Vagina (tissue), 2 donors: ENCODE measurements around the gene NUDT17.

Experiments
- POLR2A ChIP-seq, 2 donors: fragments of 450-650 bp; IDR thresholded peaks; one replicate each; pipeline ENCODE4 v1.6.1; 2017; ENCODE audit warnings: antibody characterized with exemption in 2 of 2, mild to moderate bottlenecking in 2 of 2, moderate library complexity in 2 of 2
- POLR2AphosphoS5 ChIP-seq, 2 donors: sonication (generic); formaldehyde crosslinking; IDR thresholded peaks; one replicate each; pipeline ENCODE4 v1.9.0; 2017; ENCODE audit warnings: antibody characterized with exemption in 2 of 2, mild to moderate bottlenecking in 2 of 2, low read depth in 1 of 2; ENCODE audit not compliant: insufficient read depth in 1 of 2
- TF ChIP-seq, protein P1 (sequence below), 3 experiments: fragments of 450-650 bp in 2 of 3; fragments of 200-600 bp in 1 of 3; sonication (generic) in 1 of 3; IDR thresholded peaks; one replicate each; pipeline ENCODE4 v1.5.1; 2017 to 2019; ENCODE audit warnings: antibody characterized with exemption in 3 of 3, mild to moderate bottlenecking in 2 of 3, moderate library complexity in 2 of 3

DNA sequence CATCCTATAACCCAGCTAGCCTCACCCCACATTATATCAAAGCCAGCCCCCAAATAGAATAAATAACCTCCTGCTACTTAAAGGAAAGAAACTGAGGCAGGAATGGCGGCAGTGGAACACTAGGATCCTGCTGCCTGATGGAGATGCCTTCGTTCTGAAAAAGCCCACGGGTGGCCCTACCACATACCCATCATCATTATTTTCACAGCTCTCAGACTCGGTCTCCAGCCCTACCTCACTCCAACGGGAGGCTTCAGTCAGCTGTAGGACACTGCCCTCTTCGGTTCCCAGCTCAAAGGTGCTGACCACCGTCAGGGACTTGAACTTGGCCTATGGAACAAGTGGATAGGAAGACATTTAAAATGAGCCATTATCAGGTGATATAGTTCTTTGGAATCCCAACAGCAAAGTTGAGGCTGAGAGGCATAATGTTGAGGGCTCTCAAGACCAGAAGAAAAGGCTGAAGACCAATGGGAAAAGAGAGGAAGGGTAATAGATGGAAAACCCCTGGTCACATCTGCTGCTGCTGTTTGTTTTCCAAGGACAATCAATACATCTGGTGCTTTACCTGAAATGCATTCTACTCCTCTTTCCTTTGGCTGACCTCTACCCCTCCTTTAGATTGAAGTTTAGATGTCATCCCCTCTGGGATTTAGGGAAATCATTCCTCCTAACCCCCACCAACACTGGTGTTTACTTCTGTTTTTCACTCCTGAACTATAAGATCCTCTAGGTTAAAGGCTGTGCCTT lies 48.1 kb downstream of the NUDT17 start:
- TF ChIP-seq POLR2A (IDR thresholded peaks at IDR 0.05) (no peak), POLR2AphosphoS5 (IDR thresholded peaks at IDR 0.05; ENCODE audit: insufficient read depth in 1 of 2, low read depth in 1 of 2) (no peak)
- TF ChIP-seq, protein P1, sequence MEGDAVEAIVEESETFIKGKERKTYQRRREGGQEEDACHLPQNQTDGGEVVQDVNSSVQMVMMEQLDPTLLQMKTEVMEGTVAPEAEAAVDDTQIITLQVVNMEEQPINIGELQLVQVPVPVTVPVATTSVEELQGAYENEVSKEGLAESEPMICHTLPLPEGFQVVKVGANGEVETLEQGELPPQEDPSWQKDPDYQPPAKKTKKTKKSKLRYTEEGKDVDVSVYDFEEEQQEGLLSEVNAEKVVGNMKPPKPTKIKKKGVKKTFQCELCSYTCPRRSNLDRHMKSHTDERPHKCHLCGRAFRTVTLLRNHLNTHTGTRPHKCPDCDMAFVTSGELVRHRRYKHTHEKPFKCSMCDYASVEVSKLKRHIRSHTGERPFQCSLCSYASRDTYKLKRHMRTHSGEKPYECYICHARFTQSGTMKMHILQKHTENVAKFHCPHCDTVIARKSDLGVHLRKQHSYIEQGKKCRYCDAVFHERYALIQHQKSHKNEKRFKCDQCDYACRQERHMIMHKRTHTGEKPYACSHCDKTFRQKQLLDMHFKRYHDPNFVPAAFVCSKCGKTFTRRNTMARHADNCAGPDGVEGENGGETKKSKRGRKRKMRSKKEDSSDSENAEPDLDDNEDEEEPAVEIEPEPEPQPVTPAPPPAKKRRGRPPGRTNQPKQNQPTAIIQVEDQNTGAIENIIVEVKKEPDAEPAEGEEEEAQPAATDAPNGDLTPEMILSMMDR (IDR thresholded peaks at IDR 0.05), result no peak
